Adipose tissue (tissue), 3 donors: ENCODE measurements around the gene CCNE1. TPM values are rescaled to one million over a fixed set of nuclear protein-coding genes. Genes with fewer than 3 reads are reported as not detected.

Experiments
- H3K27ac ChIP-seq: one replicate; pipeline ENCODE4 v1.5.1; 2013; ENCODE audit warnings: low read depth, low read length
- WGBS, 3 donors: extraction: QIAGEN DNeasy Blood & Tissue Kit; methylation state at CpG; one replicate each; pipeline ENCODE4 v1.1.7; 2013; 5-methylcytosine and 5-hydroxymethylcytosine counted together
- polyA plus RNA-seq, 3 donors: library from polyadenylated mRNA; stranded (reverse); fragments of 200-250 nt; gene quantifications; one replicate each; pipeline ENCODE4 v1.2.3, GENCODE V29; 2013
- donor health status: healthy with polysubstance abuse.
- donor health status: Bipolar disorder and iron deficiency.
- donor health status: healthy.

Gene CCNE1
- 1 to 10 TPM in 2 of 3 donors, under 1 TPM in 1; 0.54 to 3.6 (median 1.0) TPM for polyA plus RNA-seq

DNA sequence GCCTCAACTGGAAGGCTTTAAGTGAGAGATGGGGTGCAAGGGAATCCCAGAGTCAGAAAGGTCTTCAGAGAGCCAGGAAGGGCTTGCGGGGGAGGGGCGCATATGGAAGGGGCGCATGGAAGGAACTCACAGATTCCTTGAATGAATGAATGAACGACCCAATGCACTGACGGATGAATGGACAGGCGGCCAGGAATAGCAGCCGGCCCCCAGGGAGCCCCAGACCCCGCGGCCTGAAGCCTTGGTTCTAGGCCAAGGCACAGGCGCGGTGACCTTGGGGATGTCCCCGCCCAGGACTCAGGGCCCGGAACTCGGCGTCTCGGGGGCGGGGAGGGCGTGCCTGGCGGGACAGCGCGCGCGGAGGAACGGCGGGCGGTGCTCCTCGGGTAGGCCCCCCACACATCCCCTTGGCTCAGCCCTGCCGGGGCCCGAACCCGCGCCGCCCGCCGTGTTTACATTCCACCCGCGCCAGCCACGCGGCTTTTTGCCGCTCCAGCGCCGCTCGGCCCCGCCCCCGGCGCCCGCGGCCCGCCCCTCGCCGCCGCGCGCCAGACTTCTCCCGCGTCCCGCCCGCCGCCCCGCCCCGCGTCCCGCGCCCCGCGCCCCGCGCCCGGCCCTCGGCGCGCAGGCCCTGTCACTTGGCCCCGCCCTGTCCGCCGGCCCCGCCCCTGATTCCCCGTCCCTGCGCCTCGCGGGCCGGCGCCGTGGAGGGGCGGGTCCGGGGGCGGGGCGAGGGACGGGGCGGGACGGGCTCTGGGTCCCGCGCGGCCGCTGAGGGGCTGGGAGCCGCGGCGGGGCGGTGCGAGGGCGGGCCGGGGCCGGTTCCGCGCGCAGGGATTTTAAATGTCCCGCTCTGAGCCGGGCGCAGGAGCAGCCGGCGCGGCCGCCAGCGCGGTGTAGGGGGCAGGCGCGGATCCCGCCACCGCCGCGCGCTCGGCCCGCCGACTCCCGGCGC lies at the start of gene CCNE1:
CCNE1 (plus strand) TSS at position 867 of the 955 bp plus-strand sequence. CDS start 565 bp downstream, outside the sequence.
- WGBS, 3 donors: 2 to 4% (median 3%) methylated on average over 53 to 125 of the region's 125 CpGs
- no peak within 1 kb of the TSS for H3K27ac ChIP-seq

DNA sequence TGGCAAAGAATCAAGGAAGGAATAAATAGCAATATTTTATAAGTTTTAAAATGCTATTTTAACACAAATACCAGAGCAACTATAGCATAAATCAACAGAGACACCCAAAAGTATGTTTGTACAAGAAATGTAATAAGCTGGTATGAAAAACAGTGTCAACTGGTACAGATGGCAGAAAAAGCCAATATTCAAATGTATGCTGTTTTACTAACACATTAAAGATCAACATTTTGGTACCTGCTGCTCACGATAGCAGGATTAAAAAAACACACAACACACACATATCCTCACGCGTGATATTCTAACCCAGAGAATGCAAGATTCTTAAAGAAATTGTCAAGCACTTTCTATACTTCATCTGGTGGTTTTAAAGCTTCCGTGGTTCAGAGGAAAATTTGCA lies 48.6 kb upstream of the CCNE1 start:
- WGBS, 3 donors: 83 to 86% (median 84%) methylated on average over 4 of the region's 4 CpGs

DNA sequence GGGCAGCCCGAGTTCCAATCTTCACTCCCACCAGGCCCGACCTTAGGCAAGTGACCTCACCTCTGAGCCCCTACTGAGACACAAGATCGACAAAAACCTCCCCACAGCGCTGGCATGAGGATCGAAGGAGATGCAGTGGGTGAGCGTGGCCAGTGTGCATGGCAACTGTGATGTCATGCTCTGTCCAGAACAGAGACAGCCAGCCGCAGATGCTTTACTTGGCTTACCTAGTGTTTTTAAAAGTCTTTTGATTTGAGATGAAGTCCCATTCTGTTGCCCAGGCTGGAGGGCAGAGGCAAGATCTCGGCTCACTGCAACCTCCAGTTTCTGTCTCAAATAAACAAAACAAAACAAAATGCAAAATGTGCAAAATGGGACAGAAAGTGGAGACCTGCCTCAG lies 47.4 kb upstream of the CCNE1 start:
- 90 to 91% (median 90%) methylated on average over 8 of the region's 8 CpGs for WGBS, 3 donors

More for the DNA sequence above, 48.6 kb upstream of the CCNE1 start:
- no peak overlapping the region for H3K27ac ChIP-seq

DNA sequence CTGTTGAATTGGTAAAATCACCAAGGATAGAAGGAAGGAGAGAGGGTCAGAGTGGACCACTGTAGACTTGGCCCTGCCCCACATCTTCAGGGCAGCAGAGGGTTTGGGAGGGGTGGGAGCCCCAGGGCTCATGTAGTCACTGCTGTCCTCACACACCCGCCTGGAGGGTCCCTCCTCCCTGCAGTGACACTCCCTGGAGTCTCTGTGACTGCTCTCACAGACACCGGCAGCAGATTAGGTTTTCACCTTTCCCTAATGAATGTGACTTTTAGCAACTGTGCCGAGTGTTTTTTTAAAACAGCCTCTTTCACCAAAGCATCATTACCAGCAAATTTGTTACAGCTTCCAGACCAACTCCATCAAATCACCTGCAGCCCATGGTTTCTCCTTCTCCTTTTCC lies 45.7 kb upstream of the CCNE1 start:
- WGBS, 3 donors: 58 to 64% (median 59%) methylated on average over 3 of the region's 3 CpGs
- H3K27ac ChIP-seq: no peak overlapping the region

More for the DNA sequence above, 47.4 kb upstream of the CCNE1 start:
- H3K27ac ChIP-seq: no peak overlapping the region

DNA sequence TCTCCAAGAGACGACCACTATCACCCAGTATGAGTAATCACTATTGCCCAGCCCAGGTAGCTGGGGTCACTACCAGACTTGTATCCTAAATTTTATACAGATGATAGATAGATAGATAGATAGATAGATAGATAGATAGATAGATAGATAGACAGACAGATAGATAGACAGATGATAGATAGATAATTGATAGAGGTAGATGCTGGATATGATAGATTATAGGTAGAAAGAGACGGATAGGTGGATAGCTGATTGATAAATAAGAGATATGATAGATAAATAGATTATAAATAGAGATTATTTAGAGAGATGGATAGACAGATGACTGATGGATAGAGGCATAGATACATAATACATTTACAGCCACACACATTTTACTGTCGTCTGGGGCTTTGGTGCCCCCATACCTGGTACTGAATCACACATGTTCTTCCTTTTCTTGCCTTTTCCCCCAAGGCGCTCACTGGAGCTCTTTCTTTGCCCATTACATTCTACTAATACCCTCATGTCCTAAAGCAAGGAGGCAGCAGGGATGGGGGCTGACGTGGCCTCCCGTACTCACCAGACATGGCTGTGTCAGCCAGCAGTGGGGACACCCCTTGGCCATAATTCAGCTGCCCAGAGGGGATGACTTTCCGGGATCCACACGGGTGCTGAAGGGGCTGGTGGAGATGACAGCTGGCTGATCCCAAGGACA lies 44.6 kb upstream of the CCNE1 start:
- 70 to 82% (median 78%) methylated on average over 8 of the region's 8 CpGs for WGBS, 3 donors
- H3K27ac ChIP-seq: no peak overlapping the region

DNA sequence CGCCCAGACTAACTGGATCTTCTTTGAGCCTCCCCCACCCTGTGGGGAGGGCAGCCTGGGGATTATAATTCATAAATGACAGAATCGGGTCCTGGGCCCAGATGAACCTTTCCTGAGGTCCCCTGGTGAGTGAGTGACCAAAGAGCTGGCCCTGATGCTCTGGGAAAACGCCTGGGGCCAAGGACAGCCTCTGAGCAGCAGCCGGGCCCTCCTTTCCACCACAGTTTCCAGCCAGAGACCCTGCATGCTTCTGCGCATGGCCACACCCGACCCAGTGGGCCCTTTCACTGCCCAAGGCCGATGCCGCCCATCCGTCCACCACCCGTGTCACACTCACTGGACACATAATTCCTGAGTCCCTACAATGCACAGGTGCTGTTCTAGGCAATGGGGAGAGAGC lies 43.6 kb upstream of the CCNE1 start:
- no peak overlapping the region for H3K27ac ChIP-seq
- WGBS, 3 donors: 76 to 90% (median 87%) methylated on average over 10 of the region's 10 CpGs

DNA sequence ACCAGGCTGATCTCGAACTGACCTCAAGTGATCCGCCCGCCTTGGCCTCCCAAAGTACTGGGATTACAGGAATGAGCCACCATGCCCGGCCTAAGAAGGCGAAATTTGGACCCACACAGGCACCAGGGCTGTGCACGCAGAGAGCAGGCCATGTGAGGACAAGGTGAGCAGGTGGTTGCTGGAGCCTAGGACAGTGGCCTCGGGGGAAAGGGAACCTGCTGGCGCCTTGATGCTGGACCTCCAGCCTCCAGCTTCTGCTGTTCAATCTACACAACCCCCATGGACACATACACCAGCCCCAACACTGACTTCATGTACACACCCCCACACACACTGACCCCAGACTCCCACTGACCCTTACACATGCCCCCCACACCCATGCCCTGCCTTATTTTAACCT lies 41.8 kb upstream of the CCNE1 start:
- H3K27ac ChIP-seq: no peak overlapping the region
- WGBS, 3 donors: 83 to 92% (median 91%) methylated on average over 8 of the region's 8 CpGs

DNA sequence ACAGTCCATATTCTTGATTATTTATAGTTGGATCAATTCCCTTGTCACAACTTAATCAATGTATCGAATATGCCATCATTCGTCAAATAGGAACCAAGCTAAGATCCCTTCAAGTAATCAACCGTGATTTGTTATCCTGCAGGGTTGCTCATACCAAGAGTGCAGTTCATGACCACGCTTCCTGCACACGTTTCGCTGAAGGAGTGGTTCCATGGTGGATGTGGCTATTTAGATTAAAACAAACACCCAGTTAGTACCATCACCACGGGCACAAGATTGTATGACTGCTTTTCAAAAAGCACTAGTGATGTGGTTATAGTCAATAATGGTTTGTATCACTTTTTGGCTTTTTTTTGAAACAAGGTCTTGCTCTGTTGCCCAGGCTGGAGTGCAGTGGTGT lies 41.1 kb upstream of the CCNE1 start:
- 81 to 83% (median 82%) methylated on average over 7 of the region's 7 CpGs for WGBS, 3 donors
- no peak overlapping the region for H3K27ac ChIP-seq

DNA sequence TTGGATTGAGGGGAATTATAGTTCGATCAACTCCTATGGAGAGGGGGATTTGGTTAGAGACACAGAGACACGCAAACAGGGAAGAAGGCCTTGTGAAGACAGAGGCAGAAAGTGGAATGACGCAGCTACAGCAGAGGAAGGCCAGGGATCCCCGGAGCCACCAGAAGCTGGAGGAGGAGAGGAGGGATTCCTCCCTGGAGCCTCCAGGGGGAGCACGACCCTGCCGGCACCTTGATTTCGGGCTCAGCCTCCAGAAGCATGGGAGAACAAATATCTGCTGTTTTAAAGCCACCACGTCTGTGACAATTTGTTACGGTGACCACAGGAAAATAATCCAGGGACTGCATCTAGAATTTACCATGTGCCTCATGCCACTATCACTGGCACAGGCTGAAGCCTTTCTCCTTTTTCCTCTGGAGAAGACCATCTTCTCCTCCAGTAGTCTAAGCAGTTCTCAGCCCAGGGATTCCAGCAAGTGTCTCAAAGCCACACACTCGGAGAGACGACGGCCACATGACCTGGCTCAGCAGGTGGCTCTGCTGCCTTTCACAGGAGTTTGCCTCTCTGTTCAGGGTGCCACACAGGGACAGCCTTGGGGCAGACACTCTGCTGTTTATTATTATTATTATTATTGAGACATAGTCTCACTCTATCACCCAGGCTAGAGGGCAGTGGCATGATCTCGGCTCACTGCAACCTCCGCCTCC lies 39.9 kb upstream of the CCNE1 start:
- no peak overlapping the region for H3K27ac ChIP-seq
- WGBS, 3 donors: 22 to 32% (median 29%) methylated on average over 14 of the region's 14 CpGs

DNA sequence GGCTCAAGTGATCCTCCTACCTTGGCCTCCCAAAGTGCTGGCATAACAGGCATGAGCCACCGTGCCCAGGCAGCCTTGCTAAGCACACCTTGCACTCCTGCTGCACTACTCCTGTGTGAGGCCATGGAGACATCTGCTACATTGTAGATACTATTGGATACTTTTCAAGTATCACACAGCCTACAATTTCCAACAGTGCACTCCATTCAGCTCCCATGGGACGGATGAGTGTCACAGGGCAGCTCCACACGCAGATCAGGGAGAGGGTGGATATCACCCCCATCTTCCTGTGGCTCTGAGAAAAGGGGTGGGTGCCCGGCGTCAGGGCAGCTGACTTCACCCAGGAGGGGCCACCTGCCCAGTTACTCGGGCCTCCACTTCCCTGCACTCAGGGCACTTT lies 39.1 kb upstream of the CCNE1 start:
- H3K27ac ChIP-seq: no peak overlapping the region
- WGBS, 3 donors: 75 to 80% (median 77%) methylated on average over 6 of the region's 6 CpGs

DNA sequence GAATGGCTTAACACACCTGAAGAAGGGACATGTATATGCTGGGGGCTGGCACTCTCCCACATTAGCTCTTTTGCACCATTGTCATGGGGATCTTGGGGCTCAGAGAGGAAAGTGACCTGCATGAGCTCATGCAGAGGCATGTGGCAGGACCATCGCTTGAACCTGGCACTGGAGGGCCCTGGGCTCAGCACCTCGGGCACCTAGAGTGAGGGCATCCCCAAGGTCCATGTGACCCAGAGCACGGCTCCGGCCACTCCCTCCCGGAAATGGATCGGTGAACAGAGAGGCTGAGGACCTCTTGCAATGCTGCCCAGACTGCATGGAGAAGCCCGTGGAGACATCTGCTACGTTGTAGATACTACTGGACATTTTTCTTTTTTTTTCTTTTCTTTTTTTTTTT lies 38.6 kb upstream of the CCNE1 start:
- no peak overlapping the region for H3K27ac ChIP-seq
- WGBS, 3 donors: 84 to 91% (median 89%) methylated on average over 8 of the region's 8 CpGs

DNA sequence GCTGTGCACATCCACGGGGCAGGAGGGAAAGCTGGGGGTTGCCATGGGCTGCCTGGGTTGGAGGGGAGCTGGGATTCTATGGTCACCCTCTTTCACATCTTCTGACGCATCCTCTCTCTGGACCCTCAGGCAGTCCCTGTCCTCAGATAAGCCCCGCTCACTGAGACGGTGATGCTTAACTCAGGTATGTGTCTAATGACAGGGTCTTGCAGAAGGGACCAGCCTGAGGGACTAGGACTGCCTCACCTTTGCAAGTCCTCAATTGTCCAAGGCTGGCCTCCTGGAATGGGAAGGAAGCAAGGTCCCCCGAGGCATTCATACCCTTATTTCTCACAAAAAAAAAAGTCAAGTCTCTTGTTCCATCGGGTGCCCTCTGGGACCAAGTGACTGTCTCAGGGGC lies 37.7 kb upstream of the CCNE1 start:
- WGBS, 3 donors: 82 to 95% (median 89%) methylated on average over 6 of the region's 6 CpGs
- H3K27ac ChIP-seq: no peak overlapping the region

DNA sequence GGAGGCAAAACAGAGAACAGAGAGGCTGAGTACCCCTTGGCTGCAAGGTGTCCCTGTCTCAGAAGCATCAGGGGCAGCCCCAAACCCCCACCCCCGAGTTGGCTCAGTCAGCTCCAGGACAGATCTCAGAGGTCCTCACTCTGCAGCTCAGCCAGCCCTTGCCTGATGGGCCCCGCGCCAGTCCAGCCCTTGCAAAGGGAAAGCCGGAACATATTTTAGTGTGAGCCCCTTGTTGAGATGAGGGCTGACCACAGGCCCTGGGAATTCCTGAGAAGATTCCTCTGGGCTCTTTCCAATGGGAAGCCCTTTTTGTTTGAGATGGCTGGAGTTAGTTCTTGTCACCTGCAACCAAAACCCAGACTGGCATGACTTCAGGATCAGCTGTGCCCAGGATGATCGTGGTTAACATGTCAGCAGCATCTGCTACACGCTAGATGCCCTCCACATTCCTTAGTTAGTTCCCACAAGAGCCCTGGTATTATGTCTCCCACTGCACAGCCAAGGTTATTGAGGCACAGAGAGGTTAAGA lies 33.9 kb upstream of the CCNE1 start:
- WGBS, 3 donors: 78 to 87% (median 80%) methylated on average over 6 of the region's 6 CpGs
- H3K27ac ChIP-seq: no peak overlapping the region

DNA sequence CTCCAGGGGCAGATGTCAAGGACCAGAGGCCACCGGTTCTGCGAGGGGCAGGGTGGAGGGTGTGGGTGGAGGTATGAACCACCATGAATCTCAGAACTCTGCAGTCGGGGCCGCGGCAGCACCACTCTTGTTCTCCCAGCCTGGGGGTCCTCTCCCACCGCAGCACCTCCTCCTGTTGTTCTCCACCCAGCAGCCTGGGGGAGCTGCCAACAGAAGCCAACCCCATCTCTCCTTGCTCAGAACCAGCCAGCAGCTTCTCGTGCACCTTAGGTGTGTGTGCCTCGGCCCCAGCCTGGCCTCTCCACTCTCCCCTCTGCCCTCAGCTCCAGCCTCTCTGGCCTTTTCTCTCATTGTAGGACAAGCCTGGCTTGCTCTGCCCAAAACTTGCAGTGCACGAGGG lies 31.9 kb upstream of the CCNE1 start:
- WGBS, 3 donors: 42 to 45% (median 43%) methylated on average over 9 of the region's 9 CpGs

DNA sequence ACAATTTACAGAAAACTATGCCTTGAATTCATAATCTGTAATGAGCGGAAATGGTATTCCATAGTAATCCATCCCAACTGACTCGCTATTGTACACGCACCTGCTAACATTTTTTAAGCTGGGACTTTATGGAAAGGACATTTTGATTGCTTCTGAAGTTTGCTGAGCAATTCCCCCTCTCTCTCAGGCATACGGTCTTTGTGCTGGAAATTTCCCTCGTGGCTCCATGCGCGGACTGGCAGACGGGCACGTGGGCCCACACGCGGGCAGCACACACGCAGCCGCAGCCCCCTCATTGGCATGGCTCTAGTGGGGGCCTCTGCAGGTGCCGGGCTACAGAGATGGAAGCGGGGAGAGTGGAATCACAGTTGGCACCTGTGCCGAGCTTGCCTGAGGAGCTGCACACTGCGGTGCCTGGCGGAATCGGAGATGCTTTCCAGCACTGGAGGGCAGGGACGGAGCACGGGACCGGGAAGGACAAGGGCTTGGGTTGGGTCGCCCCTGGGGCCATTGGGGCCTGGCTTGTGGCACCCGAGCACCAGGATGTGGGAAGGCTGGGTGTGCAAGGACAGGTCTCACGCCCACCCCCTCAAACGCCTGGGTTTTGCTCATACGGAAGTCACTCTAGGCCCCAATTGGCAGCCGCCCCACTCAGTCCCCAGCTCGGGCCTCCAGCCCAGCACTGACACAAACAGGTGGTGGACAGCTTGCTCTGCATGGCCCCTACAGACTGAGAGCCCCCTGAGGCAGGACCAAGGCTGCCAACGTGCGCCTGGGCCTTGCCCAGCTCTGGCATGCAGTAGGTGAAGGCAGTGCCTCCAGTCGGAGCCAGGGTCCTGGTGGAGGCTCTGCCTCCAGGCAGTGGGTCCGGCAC lies 30.2 kb upstream of the CCNE1 start:
- 79 to 82% (median 81%) methylated on average over 33 of the region's 33 CpGs for WGBS, 3 donors
- H3K27ac ChIP-seq: no peak overlapping the region

More for the DNA sequence above, 31.9 kb upstream of the CCNE1 start:
- H3K27ac ChIP-seq: no peak overlapping the region

DNA sequence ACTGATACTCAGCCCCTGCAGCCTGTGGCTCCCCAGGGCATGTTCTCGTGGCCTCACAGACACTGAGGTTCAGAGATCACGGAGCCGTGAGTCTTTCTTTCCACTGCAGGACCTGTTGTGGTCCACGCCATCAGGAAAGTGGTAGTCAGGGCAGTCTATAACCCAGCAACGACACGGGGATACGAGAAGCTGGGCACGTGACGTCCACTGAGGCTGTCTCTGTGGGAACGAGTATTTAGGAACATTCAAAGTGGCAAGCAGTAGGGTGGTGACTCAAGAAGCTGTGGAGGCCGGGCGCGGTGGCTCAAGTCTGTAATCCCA lies 29.6 kb upstream of the CCNE1 start:
- no peak overlapping the region for H3K27ac ChIP-seq
- 87 to 90% (median 89%) methylated on average over 13 of the region's 13 CpGs for WGBS, 3 donors

DNA sequence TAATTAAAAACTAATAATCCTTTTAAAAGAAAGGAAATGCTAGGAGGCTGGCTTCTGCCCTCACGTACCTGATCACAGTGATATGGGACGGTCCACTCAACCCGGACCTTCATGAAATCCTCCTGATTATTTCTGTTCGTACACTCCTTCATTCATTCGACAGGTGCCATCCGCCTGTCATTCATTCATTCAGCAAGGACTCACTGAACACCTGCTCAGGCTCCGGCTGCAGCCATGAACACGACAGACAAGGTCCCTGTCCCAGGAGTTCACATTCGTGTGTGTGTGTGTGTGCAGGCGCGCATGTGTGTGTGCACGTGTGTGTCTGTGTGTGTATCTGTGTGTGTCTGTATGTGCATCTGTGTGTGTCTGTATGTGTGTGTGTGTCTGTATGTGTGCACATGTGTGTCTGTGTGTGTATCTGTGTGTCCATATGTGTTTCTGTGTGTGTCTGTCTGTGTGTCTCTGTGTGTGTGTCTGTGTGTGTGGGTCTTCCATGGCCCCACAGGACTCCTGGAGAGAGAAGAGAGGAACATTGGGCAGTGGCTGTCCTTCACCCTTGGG lies 28.1 kb upstream of the CCNE1 start:
- 88 to 93% (median 92%) methylated on average over 12 of the region's 12 CpGs for WGBS, 3 donors
- H3K27ac ChIP-seq: no peak overlapping the region
